Lower lobe of right lung (tissue), 2 donors: ENCODE measurements around the gene RESF1. TPM values are rescaled to one million over a fixed set of nuclear protein-coding genes. Genes with fewer than 3 reads are reported as not detected.
A peak's percentile ranks its signal among the peaks of the same experiment; 100 is the strongest.

Experiments
- ATAC-seq, 2 donors: fragments of 200-7000 bp; cut with Tn5 transposase; one replicate each; pipeline ENCODE4 v1.9.1; 2020 to 2022; ENCODE audit warnings: mild to moderate bottlenecking in 2 of 2, moderate library complexity in 2 of 2
- DNase-seq: peaks from one replicate; pipeline ENCODE4 v3.0.0-alpha.2; 2020
- H3K27ac ChIP-seq: fragments of 200-600 bp; one replicate; pipeline ENCODE4 v1.8.0; 2022
- H3K27me3 ChIP-seq: fragments of 200-600 bp; one replicate; pipeline ENCODE4 v1.8.0; 2022; ENCODE audit warnings: low read depth
- H3K36me3 ChIP-seq: fragments of 200-600 bp; one replicate; pipeline ENCODE4 v1.8.0; 2022; ENCODE audit warnings: mild to moderate bottlenecking
- H3K4me1 ChIP-seq: fragments of 200-600 bp; one replicate; pipeline ENCODE4 v1.8.0; 2022
- H3K4me3 ChIP-seq: fragments of 200-600 bp; one replicate; pipeline ENCODE4 v1.8.0; 2022; ENCODE audit warnings: mild to moderate bottlenecking
- H3K9me3 ChIP-seq: fragments of 200-600 bp; one replicate; pipeline ENCODE4 v1.8.0; 2022
- intact Hi-C: fragments of 100-400 bp; cut with DNase I; formaldehyde crosslinking; loops from one replicate; pipeline ENCODE4 v1.11.0; 2022
- total RNA-seq: library from RNA; stranded (reverse); fragmentation: NEBNext Ultra II Directional; extraction: Animal tissue kit (Norgen Biotek cat#: 25700); gene quantifications from one replicate; pipeline ENCODE4 v1.2.1, GENCODE V29; 2021
- TF ChIP-seq, protein P1 (sequence below): fragments of 200-600 bp; IDR thresholded peaks from one replicate; pipeline ENCODE4 v1.8.0; 2022; ENCODE audit warnings: antibody characterized with exemption, mild to moderate bottlenecking
- donor health status: DM: no; HTN: yes; CAD: no; lungs with severe emphysema.

The RESF1 gene
- total RNA-seq, 1 donor from 2014 or later: 77.2 TPM

DNA sequence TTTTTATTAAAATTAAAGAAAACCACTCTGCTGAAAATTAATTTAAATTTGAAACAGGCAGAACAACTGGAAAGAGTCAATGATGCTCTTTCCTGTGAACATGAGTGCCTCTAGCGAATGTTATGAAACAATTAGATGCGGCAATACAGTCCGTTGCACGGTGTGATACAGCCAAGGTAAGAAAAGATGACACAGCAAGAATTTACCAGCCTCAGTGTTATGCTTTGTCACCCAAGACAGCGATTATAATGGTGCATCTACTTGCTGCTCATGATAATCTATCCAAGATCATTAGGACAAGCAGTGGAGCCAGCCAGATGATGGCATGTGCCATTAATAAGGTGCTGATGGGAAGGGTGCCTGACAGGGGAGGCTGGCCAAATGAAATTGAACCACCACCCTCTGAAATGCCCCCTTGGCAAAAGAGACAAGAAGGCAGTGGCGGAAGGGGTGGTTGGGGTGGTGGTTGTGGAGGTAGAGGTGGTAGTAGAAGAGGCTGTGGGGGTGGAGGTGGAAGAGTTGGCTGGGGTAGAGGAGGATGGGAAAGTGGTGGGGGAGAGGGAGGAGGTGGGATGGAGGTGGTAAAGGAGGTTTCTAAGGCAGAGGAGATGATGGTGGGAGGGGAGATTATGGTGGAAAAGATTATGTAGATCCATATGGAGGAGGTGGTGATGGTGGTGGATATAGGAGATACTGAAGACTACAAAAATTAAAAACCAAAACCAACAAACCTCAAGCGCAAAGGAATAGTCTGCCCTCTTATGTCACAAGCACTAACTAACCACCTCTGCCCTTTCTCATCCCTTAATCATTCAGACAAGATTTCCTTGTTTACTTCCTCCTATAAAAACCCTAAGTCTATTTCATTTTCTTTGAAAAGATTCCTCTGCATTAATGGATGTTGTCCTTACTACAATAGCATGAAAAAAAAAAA is 4.0 kb upstream of the RESF1 start:
- intact Hi-C loops: no loop called here

GRCh38 chr12:31958569-31959160 is 550 bp upstream of the RESF1 start:
- no peak for ATAC-seq
- peaks cover 25% of the 10 kb centered on the region for H3K36me3 ChIP-seq
- TF ChIP-seq, protein P1, sequence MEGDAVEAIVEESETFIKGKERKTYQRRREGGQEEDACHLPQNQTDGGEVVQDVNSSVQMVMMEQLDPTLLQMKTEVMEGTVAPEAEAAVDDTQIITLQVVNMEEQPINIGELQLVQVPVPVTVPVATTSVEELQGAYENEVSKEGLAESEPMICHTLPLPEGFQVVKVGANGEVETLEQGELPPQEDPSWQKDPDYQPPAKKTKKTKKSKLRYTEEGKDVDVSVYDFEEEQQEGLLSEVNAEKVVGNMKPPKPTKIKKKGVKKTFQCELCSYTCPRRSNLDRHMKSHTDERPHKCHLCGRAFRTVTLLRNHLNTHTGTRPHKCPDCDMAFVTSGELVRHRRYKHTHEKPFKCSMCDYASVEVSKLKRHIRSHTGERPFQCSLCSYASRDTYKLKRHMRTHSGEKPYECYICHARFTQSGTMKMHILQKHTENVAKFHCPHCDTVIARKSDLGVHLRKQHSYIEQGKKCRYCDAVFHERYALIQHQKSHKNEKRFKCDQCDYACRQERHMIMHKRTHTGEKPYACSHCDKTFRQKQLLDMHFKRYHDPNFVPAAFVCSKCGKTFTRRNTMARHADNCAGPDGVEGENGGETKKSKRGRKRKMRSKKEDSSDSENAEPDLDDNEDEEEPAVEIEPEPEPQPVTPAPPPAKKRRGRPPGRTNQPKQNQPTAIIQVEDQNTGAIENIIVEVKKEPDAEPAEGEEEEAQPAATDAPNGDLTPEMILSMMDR: no peak
- H3K27ac ChIP-seq: peak overlapping the region; percentile 88
- intact Hi-C loops: no loop called here
- H3K4me3 ChIP-seq: peak overlapping the region; percentile 74
- H3K27me3 ChIP-seq: no peaks in the 10 kb centered on the region
- no peak for DNase-seq
- no peaks in the 10 kb centered on the region for H3K9me3 ChIP-seq
- peaks cover 35% of the 10 kb centered on the region for H3K4me1 ChIP-seq

More for the DNA sequence above, 4.0 kb upstream of the RESF1 start:
- ATAC-seq: no peak
- Histone ChIP-seq H3K4me3 (no peak overlapping the region), H3K27me3 (no peaks in the 10 kb centered on the region), H3K27ac (no peak overlapping the region), H3K36me3 (no peaks in the 10 kb centered on the region), H3K9me3 (no peaks in the 10 kb centered on the region), H3K4me1 (peaks cover under 1% of the 10 kb centered on the region)
- DNase-seq: no peak
- TF ChIP-seq, protein P1: no peak

DNA sequence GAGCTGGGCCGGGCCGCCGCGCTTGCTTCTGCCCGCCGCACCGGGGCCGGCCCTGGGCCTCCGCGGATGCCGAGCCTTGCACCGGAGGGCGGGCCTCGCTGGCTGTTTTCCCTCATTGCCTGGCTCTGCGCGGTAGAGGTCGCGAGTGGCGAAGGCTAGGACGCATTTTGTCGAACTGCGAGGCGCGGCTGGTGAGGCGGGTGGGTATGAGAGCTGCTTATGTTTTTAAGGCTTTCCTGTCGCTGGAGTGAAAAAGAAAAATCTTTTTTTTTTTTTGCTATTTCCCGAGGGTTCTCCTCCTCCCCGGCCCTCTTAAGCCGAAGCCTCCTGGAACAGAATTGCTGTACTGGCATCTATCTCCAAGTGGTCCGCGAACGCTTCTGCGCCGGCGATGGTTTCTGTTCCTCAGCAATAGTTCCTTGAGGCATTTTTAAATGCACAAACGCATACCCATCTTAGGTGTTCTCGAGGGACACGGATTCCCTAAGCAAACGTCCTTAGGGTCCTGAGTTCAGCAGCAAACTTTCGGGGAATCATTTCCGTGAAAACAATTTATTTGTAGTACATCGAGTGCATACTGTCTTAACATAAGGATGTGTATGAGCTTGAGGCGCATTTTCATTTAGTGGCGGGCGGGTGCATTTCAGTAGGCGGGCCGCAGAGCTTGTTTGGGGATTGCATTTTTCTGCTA is 631 bp downstream of the RESF1 start:
- TF ChIP-seq, protein P1: no peak
- peaks cover 42% of the 10 kb centered on the region for H3K4me1 ChIP-seq

GRCh38 chr12:31961137-31961536 is 1.9 kb downstream of the RESF1 start:
- H3K4me3 ChIP-seq: peak overlapping the region; percentile 74
- H3K27me3 ChIP-seq: no peaks in the 10 kb centered on the region
- no peak for ATAC-seq
- H3K9me3 ChIP-seq: no peaks in the 10 kb centered on the region
- no peak for DNase-seq
- H3K27ac ChIP-seq: peak overlapping the region; percentile 88
- intact Hi-C loops: no loop called here
- peaks cover 51% of the 10 kb centered on the region for H3K4me1 ChIP-seq
- H3K36me3 ChIP-seq: peaks cover 38% of the 10 kb centered on the region
- TF ChIP-seq, protein P1: no peak

More for the DNA sequence above, 631 bp downstream of the RESF1 start:
- DNase-seq (peak; percentile 78), ATAC-seq (peak; percentile 4 to 23)
- no peaks in the 10 kb centered on the region for H3K27me3 ChIP-seq
- peak overlapping the region; percentile 88 for H3K27ac ChIP-seq
- H3K9me3 ChIP-seq: no peaks in the 10 kb centered on the region
- intact Hi-C loops: no loop called here
- H3K4me3 ChIP-seq: peak overlapping the region; percentile 74
- H3K36me3 ChIP-seq: peaks cover 35% of the 10 kb centered on the region

GRCh38 chr12:31962076-31962475 is 2.9 kb downstream of the RESF1 start:
- peak overlapping the region; percentile 88 for H3K27ac ChIP-seq
- H3K4me1 ChIP-seq: peaks cover 60% of the 10 kb centered on the region
- TF ChIP-seq, protein P1: no peak
- no peak for ATAC-seq
- DNase-seq: no peak
- no peaks in the 10 kb centered on the region for H3K27me3 ChIP-seq
- peaks cover 38% of the 10 kb centered on the region for H3K36me3 ChIP-seq
- H3K9me3 ChIP-seq: no peaks in the 10 kb centered on the region
- H3K4me3 ChIP-seq: peak overlapping the region; percentile 74
- intact Hi-C loops: no loop called here
